ENCODE results near the gene APBA2.
"Not testable (repeated sequence)": the region's sequence is repeated elsewhere in the genome, so short reads cannot be mapped to it uniquely, and the experiment has no call there.

Gene APBA2

DNA sequence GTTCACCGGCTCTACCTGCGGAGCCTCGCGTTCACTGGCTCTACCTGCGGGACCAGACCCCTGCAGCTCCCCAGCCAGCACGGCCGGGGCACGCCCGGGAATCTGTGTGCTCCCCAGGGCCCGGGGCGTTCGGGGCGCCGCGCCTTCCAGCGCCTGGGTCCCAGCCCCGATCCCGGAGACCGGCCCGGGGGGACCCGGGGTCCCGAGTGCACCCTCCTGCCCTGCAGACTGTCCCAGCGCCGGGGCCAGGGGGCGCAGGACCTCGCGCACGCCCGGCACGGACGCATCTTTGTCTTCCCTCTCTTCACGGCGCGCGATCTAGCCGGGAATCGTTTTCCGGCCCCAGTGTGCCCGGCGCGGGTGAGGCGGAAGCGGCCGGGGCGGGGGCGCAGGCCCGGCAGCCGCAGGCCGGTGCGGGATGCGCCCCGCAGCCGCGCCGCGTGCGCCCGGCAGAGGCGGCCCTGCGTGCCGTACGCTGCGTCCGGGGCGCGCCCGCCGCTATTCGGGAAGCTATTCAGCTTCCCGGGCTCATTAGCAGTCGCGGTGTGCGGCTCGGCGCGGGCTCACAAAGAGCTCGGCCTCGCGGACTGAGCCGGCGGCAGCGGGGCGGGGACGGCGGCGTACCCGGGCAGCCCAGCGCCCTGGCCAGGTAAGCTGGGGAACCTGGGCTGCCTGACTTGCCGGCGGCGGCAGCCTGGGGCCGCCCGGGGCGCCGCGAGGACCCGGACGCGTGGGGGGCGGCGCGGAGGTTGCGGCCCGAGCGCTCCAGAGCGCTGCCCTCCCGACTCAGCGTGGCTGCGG is at the start of gene APBA2:
Gene APBA2 (plus strand): TSS at position 345 of the 801 bp plus-strand sequence. CDS start 167,911 bp downstream, outside the sequence.
- DNase-seq (ENCODE audit: low read depth): peak; percentile 22

DNA sequence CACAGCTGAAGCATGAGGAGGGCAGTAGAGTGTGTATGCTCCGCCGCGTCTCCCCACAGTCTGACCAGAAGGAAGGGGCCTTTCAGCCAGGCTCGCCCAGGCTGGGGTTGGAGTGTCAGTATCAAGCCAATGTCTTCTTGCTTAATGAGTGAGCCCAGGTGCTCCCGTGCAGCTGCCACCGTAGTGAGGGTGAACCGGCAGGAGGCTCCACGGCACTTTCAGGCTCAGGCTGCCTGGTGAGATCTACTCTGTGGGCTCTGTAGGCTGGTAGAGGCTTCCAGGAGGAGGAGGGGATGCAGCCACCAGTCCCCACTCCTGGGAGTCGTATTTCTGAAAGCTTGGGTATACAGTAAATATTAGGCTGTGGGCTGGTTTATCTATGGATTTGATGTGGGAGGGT is 45.5 kb upstream of the APBA2 start:
- not testable (repeated sequence) for DNase-seq (ENCODE audit: low read depth)

DNA sequence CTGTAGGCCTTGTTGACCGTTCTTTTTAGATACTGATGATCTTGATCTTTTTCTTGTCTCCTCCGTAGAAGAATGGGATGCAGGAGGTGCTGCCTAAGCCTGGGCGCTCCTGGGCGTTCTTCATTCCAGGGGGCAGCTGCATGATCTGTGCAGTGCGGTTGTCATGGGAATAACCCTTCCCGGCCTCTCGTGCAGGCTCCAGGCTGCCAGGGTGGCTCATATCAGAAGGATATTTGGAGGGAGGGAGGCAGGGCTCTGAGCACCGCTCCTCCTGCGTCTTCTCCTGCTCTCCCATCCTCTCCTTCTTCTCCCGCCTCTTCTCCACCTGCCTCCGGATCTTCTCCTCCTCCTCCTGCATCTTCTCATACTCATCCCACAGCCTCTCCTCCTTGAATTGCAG is 43.6 kb upstream of the APBA2 start:
- DNase-seq (ENCODE audit: low read depth): not testable (repeated sequence)

DNA sequence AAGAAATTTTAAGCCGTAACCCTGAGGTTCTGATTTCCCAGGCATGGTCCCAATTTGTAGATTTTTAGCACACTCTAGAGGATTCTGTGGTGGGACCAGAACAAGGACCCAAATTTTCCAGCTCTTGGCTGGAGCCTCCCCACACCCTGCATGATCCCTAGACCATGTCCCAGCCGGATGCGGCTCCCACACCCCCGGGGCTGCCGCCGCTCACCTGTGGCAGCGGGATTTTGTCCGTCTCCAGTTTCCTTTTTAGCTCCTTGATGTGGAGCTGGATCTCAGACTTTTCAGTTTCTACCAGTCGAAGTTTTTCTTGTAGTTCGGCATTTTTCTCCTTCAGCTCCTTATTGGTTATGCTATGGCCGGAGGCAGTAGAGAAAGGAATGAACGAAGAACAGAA is 42.3 kb upstream of the APBA2 start:
- DNase-seq (ENCODE audit: low read depth): not testable (repeated sequence)

DNA sequence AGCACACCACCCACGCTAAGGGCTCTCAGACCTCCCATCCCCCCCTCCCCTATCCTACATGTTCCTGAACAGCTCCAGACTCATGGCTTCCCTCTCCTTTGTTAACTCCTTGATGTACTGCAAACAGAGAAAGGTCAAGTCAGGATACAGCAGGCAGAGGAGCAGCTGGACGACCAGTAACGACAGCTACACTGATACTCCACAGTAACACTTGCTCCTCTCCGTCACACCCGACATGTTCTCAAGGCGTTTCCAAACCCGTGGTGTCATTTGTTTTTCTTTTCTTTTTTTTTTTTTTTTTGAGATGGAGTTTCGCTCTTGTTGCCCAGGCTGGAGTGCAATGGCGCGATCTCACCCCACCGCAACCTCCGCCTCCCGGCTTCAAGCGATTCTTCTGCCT is 41.6 kb upstream of the APBA2 start:
- DNase-seq (ENCODE audit: low read depth): not testable (repeated sequence)

DNA sequence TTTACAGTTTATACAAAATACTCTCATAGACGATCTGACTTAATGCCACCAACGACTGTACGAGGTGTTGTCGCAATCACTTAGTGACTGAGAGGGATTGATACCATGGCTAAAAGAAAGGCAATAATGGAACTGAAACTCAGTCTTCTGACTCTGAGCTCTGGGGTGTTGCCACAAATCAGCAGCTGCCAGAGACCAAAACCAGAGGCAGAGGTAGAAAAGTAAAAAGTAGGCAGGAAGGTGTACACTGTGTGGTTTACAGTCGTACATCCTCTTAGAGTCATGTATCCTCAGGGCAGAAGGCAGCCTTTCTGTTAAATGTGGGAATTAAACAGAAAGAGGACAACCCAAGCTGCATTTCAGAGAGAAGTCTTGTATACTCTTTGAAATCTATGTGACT is 38.5 kb upstream of the APBA2 start:
- not testable (repeated sequence) for DNase-seq (ENCODE audit: low read depth)

DNA sequence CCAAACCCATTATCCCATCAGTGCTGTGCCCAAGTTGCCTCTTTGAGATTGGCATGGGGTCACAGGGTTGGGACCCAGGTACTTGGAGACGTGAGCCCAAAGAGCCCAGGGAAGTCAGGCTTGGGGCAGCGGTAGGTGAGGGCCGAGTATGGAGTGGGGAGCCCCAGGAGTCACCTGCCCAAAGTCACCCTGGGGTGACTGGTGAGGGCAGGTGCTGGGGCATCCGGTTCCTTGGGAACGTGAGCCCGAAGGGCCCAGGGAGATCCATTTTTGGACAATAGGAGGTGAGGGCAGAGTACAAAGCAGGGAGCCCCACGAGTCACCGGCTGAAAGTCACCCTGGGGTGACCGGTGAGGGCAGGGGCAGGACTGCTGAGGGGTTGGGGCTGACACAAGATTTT is 37.8 kb upstream of the APBA2 start:
- DNase-seq (ENCODE audit: low read depth): not testable (repeated sequence)

DNA sequence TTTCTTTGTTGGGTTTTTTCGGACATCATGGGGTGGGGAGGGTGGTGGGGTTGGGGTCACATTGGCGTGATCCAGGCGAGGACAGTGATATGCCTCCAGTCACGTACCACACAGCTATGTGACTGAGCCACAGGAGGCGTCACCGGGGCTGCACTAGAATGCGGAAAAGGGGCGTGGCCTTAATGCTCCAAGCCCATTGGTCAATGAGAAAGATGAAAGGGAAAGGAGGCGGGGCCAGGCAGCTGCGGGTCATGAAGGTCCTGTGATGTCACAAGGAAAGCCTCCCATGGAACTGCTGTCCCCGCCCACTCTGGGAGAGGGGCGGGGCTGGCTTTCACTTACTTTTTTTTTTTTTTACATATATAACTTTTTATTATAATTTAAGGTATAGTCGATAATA is 37.3 kb upstream of the APBA2 start, which contains the start of gene GOLGA6L7:
Gene GOLGA6L7 (minus strand): TSS at position 124 of the 400 bp plus-strand sequence. CDS start 95 bp downstream, at position 29.
- not testable (repeated sequence) for DNase-seq (ENCODE audit: low read depth)

DNA sequence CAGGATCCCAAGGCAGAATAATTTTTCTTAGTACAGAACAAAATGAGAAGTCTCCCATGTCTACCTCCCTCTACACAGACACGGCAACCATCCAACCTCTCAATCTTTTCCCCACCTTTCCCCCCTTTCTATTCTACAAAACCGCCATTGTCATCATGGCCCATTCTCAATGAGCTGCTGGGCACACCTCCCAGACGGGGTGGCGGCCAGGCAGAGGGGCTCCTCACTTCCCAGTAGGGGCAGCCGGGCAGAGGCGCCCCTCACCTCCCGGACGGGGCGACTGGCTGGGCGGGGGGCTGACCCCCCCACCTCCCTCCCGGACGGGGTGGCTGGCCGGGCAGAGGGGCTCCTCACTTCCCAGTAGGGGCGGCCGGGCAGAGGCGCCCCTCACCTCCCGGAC is 36.5 kb upstream of the APBA2 start:
- not testable (repeated sequence) for DNase-seq (ENCODE audit: low read depth)

DNA sequence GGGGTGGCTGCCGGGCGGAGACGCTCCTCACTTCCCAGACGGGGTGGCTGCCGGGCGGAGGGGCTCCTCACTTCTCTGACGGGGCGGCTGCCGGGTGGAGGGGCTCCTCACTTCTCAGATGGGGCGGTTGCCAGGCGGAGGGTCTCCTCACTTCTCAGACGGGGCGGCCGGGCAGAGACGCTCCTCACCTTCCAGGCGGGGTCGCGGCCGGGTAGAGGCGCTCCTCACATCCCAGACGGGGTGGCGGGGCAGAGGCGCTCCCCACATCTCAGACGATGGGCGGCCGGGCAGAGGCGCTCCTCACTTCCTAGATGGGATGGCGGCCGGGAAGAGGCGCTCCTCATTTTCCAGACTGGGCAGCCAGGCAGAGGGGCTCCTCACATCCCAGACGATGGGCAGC is 36.0 kb upstream of the APBA2 start:
- not testable (repeated sequence) for DNase-seq (ENCODE audit: low read depth)

DNA sequence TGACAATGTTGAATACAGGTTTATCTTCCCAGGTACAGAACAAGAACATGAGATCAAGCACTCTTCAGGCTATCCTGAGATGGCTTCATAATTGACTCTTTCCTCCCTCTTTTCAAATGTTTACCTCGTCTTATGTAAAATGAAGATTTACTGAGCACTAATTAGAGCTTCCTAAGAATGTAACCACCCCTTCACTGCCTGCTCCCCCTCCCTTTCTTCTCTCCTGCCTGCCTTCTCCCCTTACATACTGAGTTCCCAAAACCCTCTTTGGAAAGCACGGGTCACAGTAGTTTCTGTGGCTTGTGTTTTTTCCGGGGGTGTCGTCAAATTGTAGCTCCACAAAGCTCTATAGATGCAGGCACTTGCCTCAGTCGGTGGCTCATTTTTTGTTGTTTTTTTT is 32.1 kb upstream of the APBA2 start:
- not testable (repeated sequence) for DNase-seq (ENCODE audit: low read depth)

DNA sequence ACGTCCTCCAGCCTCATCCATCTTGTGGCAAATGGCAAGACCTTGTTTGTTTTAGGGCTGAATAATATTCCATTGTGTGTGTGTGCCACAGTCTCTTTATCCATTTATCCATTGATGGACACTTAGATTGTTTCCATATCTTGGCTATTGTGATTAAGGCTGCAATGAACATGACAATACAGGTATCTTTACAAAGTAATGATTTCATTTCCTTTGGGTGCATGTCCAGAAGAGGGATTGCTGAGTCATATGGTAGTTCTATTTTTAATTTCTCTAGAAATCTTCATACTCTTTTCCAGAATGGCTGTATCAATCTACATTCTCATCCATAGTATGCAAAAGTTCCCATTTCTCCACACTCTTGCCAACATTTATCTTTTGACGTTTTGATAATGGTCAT is 31.2 kb upstream of the APBA2 start:
- not testable (repeated sequence) for DNase-seq (ENCODE audit: low read depth)

DNA sequence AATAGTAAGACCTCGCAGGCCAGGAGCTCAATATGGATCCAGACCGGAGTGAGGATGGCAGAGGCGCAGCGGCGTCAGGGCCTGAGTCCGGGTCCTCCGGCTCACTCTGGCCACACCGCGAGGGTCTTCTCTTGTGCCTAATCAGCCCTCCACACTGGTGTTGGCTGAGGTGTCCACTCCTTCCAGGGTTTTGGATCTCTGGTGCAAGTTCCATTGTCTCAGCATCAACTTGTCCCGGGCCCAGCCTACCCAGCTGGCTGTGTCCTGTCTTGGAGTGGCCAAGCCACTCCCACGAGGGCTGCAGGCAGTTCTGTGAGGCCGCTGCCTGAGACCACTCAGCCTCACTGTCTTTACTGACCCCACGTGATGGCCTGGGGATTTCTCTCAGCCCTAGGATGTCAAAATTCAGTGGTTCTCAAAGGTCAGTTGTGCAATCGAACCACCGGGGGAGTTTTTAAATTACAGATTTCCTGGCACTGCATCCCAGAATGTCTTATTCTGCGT is 24.7 kb upstream of the APBA2 start:
- no peak for DNase-seq (ENCODE audit: low read depth)

DNA sequence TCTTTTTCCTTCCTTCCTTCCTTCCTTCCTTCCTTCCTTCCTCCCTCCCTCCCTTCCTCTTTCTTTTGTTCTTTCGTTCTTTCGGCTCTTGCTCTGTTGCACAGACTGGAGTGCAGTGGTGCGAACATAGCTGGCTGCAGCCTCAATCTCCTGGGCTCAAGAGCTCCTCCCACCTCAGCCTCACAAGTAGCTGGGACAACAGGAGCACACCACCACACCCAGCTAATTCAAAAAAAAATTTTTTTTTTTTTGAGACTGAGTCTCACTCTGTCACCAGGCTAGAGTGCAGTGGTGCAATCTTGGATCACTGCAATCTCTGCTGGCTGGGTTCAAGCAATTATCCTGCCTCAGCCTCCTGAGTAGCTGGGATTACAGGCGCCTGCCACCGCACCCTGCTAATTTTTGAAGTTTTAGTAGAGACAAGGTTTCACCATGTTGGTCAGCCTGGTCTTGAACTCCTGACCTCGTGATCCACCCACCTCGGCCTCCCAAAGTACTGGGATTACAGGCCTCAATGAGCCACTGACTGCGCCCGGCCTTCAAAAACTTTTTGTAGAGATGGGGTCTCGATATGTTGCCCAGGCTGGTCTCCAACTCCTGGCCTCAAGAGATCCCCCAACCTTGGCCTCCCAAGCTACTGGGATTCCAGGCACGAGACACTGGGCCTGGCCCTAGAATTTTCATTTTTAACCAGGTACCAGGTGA is 24.0 kb upstream of the APBA2 start:
- not testable (repeated sequence) for DNase-seq (ENCODE audit: low read depth)

DNA sequence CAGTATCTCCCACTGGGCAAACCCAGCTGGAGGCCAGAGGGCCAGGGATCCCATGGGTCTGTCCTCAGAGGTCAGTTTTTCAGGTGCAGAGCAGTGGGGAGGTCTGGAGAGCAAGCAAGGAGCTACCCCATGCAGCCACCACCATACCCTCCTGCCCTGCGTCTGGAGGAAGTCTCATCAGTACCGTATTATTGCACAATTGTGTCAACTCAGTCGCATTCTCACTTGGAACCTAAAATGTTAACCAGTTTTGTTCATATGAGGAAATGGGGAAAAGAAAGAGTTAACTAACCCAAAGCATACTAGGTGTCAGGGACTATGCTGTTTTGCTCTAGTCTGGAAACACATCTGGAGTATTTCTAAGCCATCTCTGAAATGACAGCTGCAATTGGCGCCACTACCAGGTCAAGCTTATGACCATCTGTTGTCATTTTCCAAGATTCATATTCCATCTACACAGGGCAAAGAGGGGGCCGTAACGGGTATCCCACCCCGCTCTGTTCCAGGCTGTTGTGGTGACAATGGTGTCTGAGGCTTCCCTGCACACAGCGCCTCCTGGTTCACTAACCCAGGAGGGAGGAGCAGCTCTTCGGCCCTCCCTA is 16.9 kb upstream of the APBA2 start:
- DNase-seq (ENCODE audit: low read depth): no peak

DNA sequence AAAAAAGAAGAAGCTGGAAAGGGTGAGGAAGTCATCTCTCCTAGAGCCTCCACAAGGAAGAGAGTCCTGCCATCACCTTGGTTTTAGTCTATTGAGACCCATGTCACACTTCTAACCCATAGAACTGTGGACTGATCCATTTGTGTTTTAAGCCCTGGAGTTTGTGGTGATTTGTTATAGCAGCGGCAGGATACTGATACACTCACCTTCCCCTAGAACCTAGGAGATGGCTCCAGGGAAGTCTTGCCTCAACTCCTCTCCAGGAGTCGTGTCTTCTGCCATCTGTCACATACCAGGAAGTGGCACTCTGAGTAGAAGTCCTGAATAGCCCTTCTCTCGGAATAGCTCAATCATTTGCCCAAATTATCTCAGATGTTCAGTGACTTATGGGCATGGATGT is 14.6 kb upstream of the APBA2 start:
- DNase-seq (ENCODE audit: low read depth): no peak

DNA sequence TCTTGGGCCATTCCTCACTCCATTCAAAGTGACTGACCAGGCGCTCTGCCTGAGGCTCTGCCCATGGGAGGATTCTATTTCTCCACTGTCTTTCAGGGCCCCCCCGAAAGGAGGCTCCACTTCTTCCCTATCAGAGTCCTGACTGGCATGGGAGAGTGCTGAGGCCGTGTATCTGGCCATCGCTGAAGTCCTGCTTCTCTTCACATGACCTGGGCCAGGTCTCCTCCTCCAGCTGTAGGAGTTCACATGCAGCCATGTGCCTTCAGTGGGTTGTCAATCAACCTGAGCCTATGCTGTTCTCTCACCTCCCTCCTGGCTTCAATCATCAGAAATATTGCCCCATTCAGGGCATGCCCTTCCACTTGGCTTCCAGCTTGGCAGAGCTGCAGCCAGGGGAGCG is 12.8 kb upstream of the APBA2 start:
- no peak for DNase-seq (ENCODE audit: low read depth)

DNA sequence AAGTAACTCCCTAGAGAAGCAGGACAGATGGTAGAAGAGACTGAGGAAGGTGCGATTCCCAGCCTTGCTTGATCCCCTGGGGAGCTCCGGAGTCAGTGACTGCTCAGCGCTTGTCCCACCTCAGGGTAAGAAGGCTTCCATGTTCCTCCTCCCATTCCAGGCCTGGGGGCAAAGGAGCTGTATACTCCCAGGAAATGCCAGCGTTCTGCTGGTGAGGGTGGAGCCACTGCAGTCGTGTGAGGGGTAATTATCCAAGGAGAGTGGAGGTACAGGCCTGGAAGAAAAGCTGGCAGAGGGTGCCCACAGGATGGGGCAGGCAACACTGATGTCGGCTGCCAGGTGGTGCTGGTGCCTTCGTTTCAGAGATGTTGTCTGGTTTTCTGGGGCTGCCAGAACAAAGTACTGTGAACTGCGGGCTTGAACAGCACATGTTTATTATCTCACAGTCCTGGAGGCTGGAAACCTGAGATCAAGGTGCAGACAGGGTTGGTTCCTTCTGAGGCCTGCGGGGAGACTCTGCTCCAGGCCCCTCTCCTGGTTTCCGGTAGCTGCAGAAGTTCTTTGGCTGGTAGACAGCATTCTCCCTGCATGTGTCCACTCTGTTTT is 12.1 kb upstream of the APBA2 start:
- no peak for DNase-seq (ENCODE audit: low read depth)

DNA sequence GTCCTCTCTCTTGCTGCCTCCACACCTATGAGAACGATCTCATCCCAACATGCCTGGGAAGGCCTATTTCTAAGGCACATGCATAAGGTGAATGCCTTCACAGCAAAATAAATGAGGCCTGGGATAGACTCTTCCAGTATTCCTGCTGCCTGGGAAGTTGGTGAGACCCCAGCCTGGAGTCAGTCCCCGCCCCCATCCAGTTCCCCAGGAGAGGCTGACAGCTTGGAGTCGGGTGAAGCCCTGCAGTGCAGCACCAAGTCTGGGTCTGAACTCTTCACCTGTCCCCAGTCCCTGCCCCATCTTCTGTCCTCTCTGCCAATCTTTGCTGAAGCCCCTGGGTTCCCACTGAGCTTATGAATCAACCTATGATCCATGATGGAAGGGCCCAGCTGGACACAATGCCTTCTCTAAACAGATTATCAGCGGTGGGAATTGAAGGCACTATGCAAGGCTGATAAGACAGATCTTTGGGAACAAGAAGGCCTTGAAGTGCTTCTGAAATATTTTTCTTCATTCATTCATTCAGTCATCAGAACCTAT is 10.2 kb upstream of the APBA2 start:
- DNase-seq (ENCODE audit: low read depth): no peak

DNA sequence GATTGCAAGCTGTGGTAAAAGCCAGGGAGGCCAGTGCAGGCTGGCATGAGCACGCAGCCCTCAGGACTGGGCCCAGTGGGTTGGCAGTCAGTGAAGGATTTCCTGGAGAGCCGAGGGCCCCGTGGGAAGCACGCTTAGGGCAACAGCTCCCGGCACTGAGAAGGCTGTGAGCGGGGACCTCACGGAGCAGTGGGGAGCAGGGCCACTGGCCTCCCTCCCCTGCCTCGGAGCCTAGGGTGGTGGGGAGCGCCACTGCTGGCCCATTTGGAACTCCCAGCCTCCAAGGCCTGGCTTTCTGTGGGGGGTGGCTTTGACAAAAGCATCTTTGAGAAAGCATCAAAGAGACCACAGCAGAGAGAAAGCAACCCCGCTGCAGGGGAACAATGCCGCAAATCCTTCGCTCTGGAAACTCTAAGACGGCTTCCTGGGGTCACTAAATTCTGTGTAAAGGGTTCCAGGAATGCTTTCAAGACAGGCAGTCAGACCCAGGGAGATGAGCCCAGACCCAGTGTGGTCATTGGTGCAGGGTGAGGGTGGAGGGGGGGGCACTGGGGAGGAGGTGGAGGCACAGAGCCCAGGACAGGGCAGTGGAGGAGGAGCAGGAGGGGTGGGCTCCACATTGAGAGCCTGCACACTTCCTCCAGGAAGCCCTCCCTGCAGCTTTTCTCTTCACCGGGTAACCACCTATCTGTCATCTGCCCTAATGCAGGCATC is 9.5 kb upstream of the APBA2 start:
- DNase-seq (ENCODE audit: low read depth): no peak

DNA sequence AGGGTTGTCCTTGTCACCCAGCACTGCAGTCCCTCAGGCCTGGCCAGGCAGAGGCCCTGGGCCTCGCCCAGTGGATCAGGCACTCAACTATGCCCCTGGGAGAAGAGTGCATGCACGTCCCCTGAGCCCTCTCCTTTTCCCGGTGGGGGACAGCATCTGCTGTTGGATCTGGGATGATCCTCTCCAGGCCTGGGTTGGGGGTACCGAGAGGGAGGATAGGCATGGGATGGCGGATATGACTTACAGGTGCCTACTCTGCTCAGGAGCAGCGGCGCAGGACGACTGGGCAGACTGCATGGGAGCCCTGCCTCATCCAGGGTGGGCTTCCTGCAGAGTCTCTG is 9.0 kb upstream of the APBA2 start:
- no peak for DNase-seq (ENCODE audit: low read depth)
